Measurements from ENCODE around the gene PTPRH.

PTPRH gene

DNA sequence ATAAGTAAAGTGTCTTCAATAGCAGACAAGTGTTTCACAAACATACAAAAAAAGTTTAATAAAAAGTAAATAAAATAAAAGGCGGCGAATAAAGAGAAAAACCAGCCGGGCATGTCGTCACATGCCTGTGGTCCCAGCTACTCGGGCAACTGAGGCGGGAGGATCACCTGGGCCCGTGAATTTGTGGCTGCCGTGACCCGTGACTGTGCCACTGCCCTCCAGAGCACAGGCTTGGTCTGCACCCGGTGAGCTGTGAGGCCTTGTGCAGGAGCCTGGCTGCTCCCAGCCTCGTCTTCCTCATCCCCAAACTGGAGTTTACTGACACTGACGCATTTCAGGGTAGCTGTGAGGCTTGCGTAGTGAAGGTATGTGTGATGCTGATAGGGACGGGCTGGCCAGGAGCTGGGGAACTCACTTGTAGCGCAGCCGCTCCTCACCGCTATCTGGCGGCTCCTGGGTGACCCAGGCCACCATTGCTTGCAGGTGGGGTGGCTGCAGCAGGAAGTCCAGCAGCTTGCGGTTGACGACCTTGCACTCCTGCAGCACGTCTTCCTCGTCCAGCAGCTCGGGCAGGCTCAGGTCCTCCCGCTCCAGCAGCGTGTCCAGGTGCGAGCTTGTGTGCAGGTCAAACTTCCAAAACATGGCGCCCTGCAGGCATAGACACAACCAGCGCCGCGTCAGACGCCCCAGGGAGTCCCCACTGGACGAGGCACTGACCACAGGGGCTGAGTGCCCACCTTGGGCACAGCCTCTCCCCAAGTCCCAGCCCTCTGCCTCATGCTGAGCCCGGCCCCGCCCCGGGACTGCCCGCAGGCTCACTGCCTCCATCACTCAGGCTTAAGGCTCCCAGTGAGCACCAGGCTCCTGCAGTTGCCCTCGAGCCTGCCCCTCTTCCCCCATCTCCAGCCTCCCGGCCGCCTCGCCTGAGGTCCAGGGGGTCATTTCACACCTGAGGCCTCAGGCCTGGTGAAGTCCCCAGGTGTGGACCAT, 37.5 kb upstream of the PTPRH start:
- H3K4me1 ChIP-seq (ENCODE audit: control insufficient read depth, low read depth, low read length) = no peaks in the 10 kb centered on the region
- H2BK15ac ChIP-seq (replicated peaks; ENCODE audit: low read depth) = no peak overlapping the region
- WGBS (ENCODE audit: extremely low coverage, insufficient coverage, low lambda C conversion rate) = no CpG with 5 or more reads among the region's 40 CpGs
- no peak overlapping the region for H3K4me2 ChIP-seq (ENCODE audit: low read length)
- no peak overlapping the region for H2AK5ac ChIP-seq (ENCODE audit: low read length)
- no peak overlapping the region for H3K56ac ChIP-seq (ENCODE audit: low read length)
- peaks cover 26% of the 10 kb centered on the region for H3K79me2 ChIP-seq (ENCODE audit: control insufficient read depth, insufficient read depth, low read length)
- peaks cover 11% of the 10 kb centered on the region for H3K36me3 ChIP-seq (ENCODE audit: control insufficient read depth, insufficient read depth, low read length)
- no peak overlapping the region for H3K18ac ChIP-seq (ENCODE audit: low read length)
- H4K8ac ChIP-seq (ENCODE audit: low read depth, low read length) = no peak overlapping the region
- H3K4ac ChIP-seq (ENCODE audit: low read depth, low read length) = no peak overlapping the region
- peaks cover 38% of the 10 kb centered on the region for H3K79me1 ChIP-seq (ENCODE audit: low read length)
- no peaks in the 10 kb centered on the region for H3K27me3 ChIP-seq (ENCODE audit: insufficient read depth, low read length, poor library complexity)
- no peak overlapping the region for H3K27ac ChIP-seq (ENCODE audit: low read depth, low read length)
- H4K5ac ChIP-seq (ENCODE audit: low read length) = no peak overlapping the region
- no peak for DNase-seq
- H3K9ac ChIP-seq (ENCODE audit: low read length) = no peak overlapping the region
- no peak overlapping the region for H2BK5ac ChIP-seq (ENCODE audit: low read length)
- H2BK120ac ChIP-seq (ENCODE audit: low read depth, low read length) = no peak overlapping the region
- no peak overlapping the region for H3K4me3 ChIP-seq (ENCODE audit: low read length)
- no peak overlapping the region for H3K23ac ChIP-seq (ENCODE audit: low read length)

DNA sequence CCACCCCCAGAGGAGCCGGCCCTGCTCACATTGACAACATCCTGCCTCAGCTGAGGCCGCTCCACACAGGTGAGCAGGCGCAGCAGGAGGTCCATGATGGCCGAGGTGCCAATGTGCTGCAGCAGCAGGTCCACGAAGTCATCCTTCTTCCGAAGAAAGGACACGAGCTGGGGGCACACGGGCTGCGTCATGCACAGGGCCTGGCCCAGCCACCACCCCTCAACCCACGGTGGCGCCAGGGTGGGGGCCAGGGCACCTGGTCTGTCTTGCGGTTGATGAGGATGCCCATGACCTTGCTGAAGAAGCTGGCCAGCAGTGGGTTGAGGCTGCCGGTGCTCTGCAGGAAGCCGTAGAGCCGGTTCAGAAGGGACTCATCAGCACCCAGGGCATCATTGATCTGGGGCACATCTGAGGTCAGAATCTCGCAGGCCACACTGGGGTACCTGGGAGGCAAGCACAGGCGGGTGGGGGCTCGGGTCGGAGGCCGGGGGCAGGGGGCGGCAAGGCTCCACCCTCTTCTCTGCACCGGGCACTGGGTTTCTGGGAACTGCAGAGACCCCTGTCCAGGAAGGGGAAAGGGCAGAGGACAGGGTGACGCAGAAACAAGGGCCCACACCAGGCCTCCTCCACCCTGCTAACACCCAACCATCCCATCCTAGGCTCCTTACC, 36.1 kb upstream of the PTPRH start:
- H4K8ac ChIP-seq (ENCODE audit: low read depth, low read length) = no peak overlapping the region
- peaks cover 11% of the 10 kb centered on the region for H3K36me3 ChIP-seq (ENCODE audit: control insufficient read depth, insufficient read depth, low read length)
- peaks cover 12% of the 10 kb centered on the region for H3K79me2 ChIP-seq (ENCODE audit: control insufficient read depth, insufficient read depth, low read length)
- H2BK15ac ChIP-seq (replicated peaks; ENCODE audit: low read depth) = no peak overlapping the region
- H3K4ac ChIP-seq (ENCODE audit: low read depth, low read length) = no peak overlapping the region
- no peak overlapping the region for H3K27ac ChIP-seq (ENCODE audit: low read depth, low read length)
- no peak overlapping the region for H4K5ac ChIP-seq (ENCODE audit: low read length)
- no peak overlapping the region for H3K23ac ChIP-seq (ENCODE audit: low read length)
- H3K4me1 ChIP-seq (ENCODE audit: control insufficient read depth, low read depth, low read length) = no peaks in the 10 kb centered on the region
- H3K79me1 ChIP-seq (ENCODE audit: low read length) = peaks cover 25% of the 10 kb centered on the region
- DNase-seq = no peak
- no peak overlapping the region for H3K18ac ChIP-seq (ENCODE audit: low read length)
- H2BK120ac ChIP-seq (ENCODE audit: low read depth, low read length) = no peak overlapping the region
- no CpG with 5 or more reads among the region's 23 CpGs for WGBS (ENCODE audit: extremely low coverage, insufficient coverage, low lambda C conversion rate)
- H2BK5ac ChIP-seq (ENCODE audit: low read length) = no peak overlapping the region
- no peak overlapping the region for H3K56ac ChIP-seq (ENCODE audit: low read length)
- H3K9ac ChIP-seq (ENCODE audit: low read length) = no peak overlapping the region
- no peak overlapping the region for H3K4me3 ChIP-seq (ENCODE audit: low read length)
- no peaks in the 10 kb centered on the region for H3K27me3 ChIP-seq (ENCODE audit: insufficient read depth, low read length, poor library complexity)
- H3K4me2 ChIP-seq (ENCODE audit: low read length) = no peak overlapping the region
- H2AK5ac ChIP-seq (ENCODE audit: low read length) = no peak overlapping the region

DNA sequence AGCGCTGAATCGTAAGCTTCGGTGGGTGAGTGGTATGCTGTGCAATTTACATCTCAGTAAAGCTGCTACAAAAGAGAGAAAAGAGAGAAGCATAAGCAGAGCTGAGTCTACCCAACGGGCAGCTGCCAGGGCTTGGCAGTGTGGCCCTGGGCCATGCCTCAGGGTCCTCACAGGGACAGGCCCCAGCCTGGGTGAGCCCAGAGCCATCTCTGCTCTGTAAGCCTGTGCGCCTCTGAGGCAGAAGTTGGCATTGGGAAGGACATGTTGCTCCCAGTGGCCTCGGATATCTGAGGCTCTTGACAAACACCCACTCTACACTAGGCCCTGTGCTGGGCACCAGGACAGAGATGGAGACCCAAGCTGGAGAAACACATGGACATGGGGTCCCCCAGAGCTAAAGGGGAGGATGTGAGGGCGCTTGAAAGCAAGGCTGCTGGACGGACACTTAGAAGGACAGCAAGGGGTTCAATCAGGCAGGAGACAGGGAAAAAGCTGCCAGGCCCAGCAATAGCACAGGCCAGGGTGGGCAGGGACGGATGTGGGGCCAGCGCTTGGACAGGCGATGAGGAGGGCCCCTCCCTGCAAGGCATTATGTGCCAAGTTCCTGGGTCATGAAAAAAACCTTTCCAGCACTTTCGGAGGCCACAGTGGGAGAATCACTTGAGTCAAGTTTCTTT, 34.8 kb upstream of the PTPRH start:
- Histone ChIP-seq H3K27me3 (ENCODE audit: insufficient read depth, low read length, poor library complexity) (no peaks in the 10 kb centered on the region), H3K9ac (ENCODE audit: low read length) (no peak overlapping the region), H3K4ac (ENCODE audit: low read depth, low read length) (no peak overlapping the region), H2BK5ac (ENCODE audit: low read length) (no peak overlapping the region), H2BK120ac (ENCODE audit: low read depth, low read length) (no peak overlapping the region), H3K18ac (ENCODE audit: low read length) (no peak overlapping the region), H3K23ac (ENCODE audit: low read length) (no peak overlapping the region), H3K79me2 (ENCODE audit: control insufficient read depth, insufficient read depth, low read length) (peaks cover 7% of the 10 kb centered on the region), H4K8ac (ENCODE audit: low read depth, low read length) (no peak overlapping the region), H3K4me3 (ENCODE audit: low read length) (no peak overlapping the region), H4K5ac (ENCODE audit: low read length) (no peak overlapping the region), H3K56ac (ENCODE audit: low read length) (no peak overlapping the region), H2BK15ac (replicated peaks; ENCODE audit: low read depth) (no peak overlapping the region), H3K79me1 (ENCODE audit: low read length) (peaks cover 20% of the 10 kb centered on the region), H3K36me3 (ENCODE audit: control insufficient read depth, insufficient read depth, low read length) (peaks cover 14% of the 10 kb centered on the region), H3K4me2 (ENCODE audit: low read length) (no peak overlapping the region), H2AK5ac (ENCODE audit: low read length) (no peak overlapping the region), H3K27ac (ENCODE audit: low read depth, low read length) (no peak overlapping the region), H3K4me1 (ENCODE audit: control insufficient read depth, low read depth, low read length) (no peaks in the 10 kb centered on the region)
- WGBS (ENCODE audit: extremely low coverage, insufficient coverage, low lambda C conversion rate) = no CpG with 5 or more reads among the region's 12 CpGs
- no peak for DNase-seq

DNA sequence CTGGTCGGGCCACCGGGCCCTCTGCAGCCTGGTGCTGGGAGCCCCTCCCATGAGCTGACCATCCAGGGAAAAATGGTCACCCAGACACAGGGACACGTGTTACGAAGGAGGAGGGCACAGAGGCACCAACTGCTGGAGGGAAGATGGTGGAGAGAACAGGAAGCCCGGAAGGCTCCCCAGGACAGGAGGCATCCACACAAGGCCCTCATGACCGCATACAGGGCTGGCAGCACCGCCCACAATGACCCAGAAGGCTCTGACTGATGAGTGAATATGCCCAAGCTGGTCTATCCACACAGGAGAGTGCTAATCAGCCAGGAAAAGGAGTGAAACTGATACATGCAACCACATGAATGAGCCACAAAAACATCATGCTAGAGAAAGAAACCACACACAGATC, 33.2 kb upstream of the PTPRH start:
- Histone ChIP-seq H3K36me3 (ENCODE audit: control insufficient read depth, insufficient read depth, low read length) (peaks cover 19% of the 10 kb centered on the region), H3K4me3 (ENCODE audit: low read length) (no peak overlapping the region), H3K23ac (ENCODE audit: low read length) (no peak overlapping the region), H3K27ac (ENCODE audit: low read depth, low read length) (no peak overlapping the region), H3K4me2 (ENCODE audit: low read length) (no peak overlapping the region), H3K79me2 (ENCODE audit: control insufficient read depth, insufficient read depth, low read length) (no peaks in the 10 kb centered on the region), H3K79me1 (ENCODE audit: low read length) (peaks cover 6% of the 10 kb centered on the region), H3K4me1 (ENCODE audit: control insufficient read depth, low read depth, low read length) (no peaks in the 10 kb centered on the region), H4K8ac (ENCODE audit: low read depth, low read length) (no peak overlapping the region), H2BK15ac (replicated peaks; ENCODE audit: low read depth) (no peak overlapping the region), H3K18ac (ENCODE audit: low read length) (no peak overlapping the region), H3K56ac (ENCODE audit: low read length) (no peak overlapping the region), H4K5ac (ENCODE audit: low read length) (no peak overlapping the region), H2AK5ac (ENCODE audit: low read length) (no peak overlapping the region), H3K9ac (ENCODE audit: low read length) (no peak overlapping the region), H3K4ac (ENCODE audit: low read depth, low read length) (no peak overlapping the region), H2BK120ac (ENCODE audit: low read depth, low read length) (no peak overlapping the region), H3K27me3 (ENCODE audit: insufficient read depth, low read length, poor library complexity) (no peaks in the 10 kb centered on the region), H2BK5ac (ENCODE audit: low read length) (no peak overlapping the region)
- DNase-seq = no peak
- WGBS (ENCODE audit: extremely low coverage, insufficient coverage, low lambda C conversion rate) = no CpG with 5 or more reads among the region's 7 CpGs

DNA sequence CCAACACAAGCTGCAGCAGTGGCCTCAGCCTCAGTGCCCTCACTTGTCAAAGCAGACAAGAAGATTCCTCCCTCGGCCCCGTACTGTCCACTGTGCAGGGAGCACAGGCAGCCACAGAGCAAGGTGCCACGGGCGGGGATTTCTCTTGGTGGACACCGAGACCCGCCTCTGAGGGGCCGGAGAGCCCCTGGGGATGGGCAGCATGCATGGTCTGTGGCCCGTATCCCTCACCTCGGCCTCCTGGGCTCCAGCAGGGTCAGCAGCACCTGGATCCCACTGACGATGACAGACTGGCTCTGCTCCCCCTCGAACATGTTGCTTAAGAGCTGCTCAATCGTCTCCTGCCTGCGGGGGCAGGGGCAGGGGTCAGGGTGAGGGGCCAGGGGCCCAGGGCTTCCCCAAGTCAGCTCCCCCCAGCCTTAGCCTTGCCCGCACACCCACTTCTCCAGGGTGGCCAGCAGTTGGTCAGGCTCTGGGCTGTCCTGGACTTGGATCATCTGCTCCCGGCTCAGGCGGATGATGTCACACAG, 32.7 kb upstream of the PTPRH start:
- H3K56ac ChIP-seq (ENCODE audit: low read length) = no peak overlapping the region
- no peak overlapping the region for H2AK5ac ChIP-seq (ENCODE audit: low read length)
- no peak overlapping the region for H4K8ac ChIP-seq (ENCODE audit: low read depth, low read length)
- DNase-seq = no peak
- H3K79me1 ChIP-seq (ENCODE audit: low read length) = peaks cover 4% of the 10 kb centered on the region
- no peak overlapping the region for H3K23ac ChIP-seq (ENCODE audit: low read length)
- no peak overlapping the region for H3K4me3 ChIP-seq (ENCODE audit: low read length)
- H3K27me3 ChIP-seq (ENCODE audit: insufficient read depth, low read length, poor library complexity) = no peaks in the 10 kb centered on the region
- H3K36me3 ChIP-seq (ENCODE audit: control insufficient read depth, insufficient read depth, low read length) = peaks cover 20% of the 10 kb centered on the region
- H3K4me2 ChIP-seq (ENCODE audit: low read length) = no peak overlapping the region
- H3K4me1 ChIP-seq (ENCODE audit: control insufficient read depth, low read depth, low read length) = no peaks in the 10 kb centered on the region
- H3K18ac ChIP-seq (ENCODE audit: low read length) = no peak overlapping the region
- WGBS (ENCODE audit: extremely low coverage, insufficient coverage, low lambda C conversion rate) = no CpG with 5 or more reads among the region's 16 CpGs
- no peak overlapping the region for H3K4ac ChIP-seq (ENCODE audit: low read depth, low read length)
- no peak overlapping the region for H3K27ac ChIP-seq (ENCODE audit: low read depth, low read length)
- H4K5ac ChIP-seq (ENCODE audit: low read length) = no peak overlapping the region
- H3K79me2 ChIP-seq (ENCODE audit: control insufficient read depth, insufficient read depth, low read length) = no peaks in the 10 kb centered on the region
- no peak overlapping the region for H2BK120ac ChIP-seq (ENCODE audit: low read depth, low read length)
- no peak overlapping the region for H2BK5ac ChIP-seq (ENCODE audit: low read length)
- no peak overlapping the region for H3K9ac ChIP-seq (ENCODE audit: low read length)
- no peak overlapping the region for H2BK15ac ChIP-seq (replicated peaks; ENCODE audit: low read depth)
